K562 (cell line): ENCODE measurements around the gene NYAP2. TPM values are rescaled to one million over a fixed set of nuclear protein-coding genes. Genes with fewer than 3 reads are reported as not detected.

ENCODE experiments used
- ATAC-seq: fragments of 200-7000 bp; cut with Tn5 transposase; 3 replicates; pipeline ENCODE4 v1.9.1; 2020; ENCODE audit warnings: moderate library complexity
- BruUV-seq: library from RNA; stranded (reverse); fragments of 400-500 nt; replicated peaks from 2 replicates; lab custom pipeline; 2021; lab: Mats Ljungman, UMichigan
- CTCF ChIA-PET: fragments of 300-600 bp; formaldehyde crosslinking; extraction: SDS; loops from one replicate; lab custom pipeline; 2021; ENCODE audit warnings: low intra/inter-chr PET ratio; lab: Yijun Ruan, JAX
- POLR2A ChIA-PET: fragments of 300-600, 350-650 bp; sonication (Branson Sonifier 250); formaldehyde crosslinking; extraction: SDS; loops from one replicate; lab custom pipeline; 2021; ENCODE audit warnings: antibody characterized with exemption, inconsistent platforms; lab: Yijun Ruan, JAX
- DNase-seq, 4 experiments: peaks; one replicate each; pipeline versions ENCODE4 v3.0.0 to v3.0.0-alpha.2; 2011 to 2018; ENCODE audit warnings: low spot score in 3 of 4, mixed read lengths in 3 of 4; ENCODE audit errors: extremely low read depth in 1 of 4
- FAIRE-seq: peaks from 2 replicates; lab custom pipeline; 2011; peaks lifted over from hg19 to GRCh38; lab: Jason Lieb, UNC
- H2AFZ ChIP-seq: 2 replicates; pipeline ENCODE4 v1.6.0; 2011; ENCODE audit warnings: low read depth, low read length, control low read depth, inconsistent platforms
- H3K27ac ChIP-seq: fragments of 200-600 bp; 3 replicates; pipeline ENCODE4 v1.8.0; 2011; ENCODE audit warnings: low read depth, mild to moderate bottlenecking, control low read depth, inconsistent platforms, low read length, moderate library complexity, mixed read lengths; ENCODE audit errors: extremely low read depth
- H3K27me3 ChIP-seq, 2 experiments: fragments of 300-600 bp in 1 of 2; 2 replicates in 1 of 2; 3 replicates in 1 of 2; pipeline versions ENCODE4 v1.6.0 to v1.8.0; 2011; ENCODE audit warnings: inconsistent platforms in 2 of 2, low read length in 2 of 2, mild to moderate bottlenecking in 1 of 2, mixed read lengths in 1 of 2, moderate library complexity in 1 of 2; ENCODE audit not compliant: control insufficient read depth in 2 of 2, insufficient read depth in 2 of 2
- H3K36me3 ChIP-seq: fragments of 300-600 bp; 3 replicates; pipeline ENCODE4 v1.8.0; 2011; ENCODE audit warnings: mild to moderate bottlenecking, low read length, inconsistent platforms; ENCODE audit not compliant: control insufficient read depth, insufficient read depth
- H3K4me1 ChIP-seq, 2 experiments: fragments of 200-600 bp in 1 of 2; replicated peaks in 1 of 2; 2 replicates in 1 of 2; 3 replicates in 1 of 2; pipeline versions ENCODE4 v1.5.1 to v1.8.0; 2011; ENCODE audit warnings: inconsistent platforms in 2 of 2, low read length in 2 of 2, mild to moderate bottlenecking in 1 of 2, mixed read lengths in 1 of 2, moderate library complexity in 1 of 2; ENCODE audit not compliant: control insufficient read depth in 2 of 2, insufficient read depth in 2 of 2
- H3K4me2 ChIP-seq: 2 replicates; pipeline ENCODE4 v1.6.1; 2011; ENCODE audit warnings: low read length, control low read depth, inconsistent platforms, mixed read lengths; ENCODE audit not compliant: insufficient read depth
- H3K4me3 ChIP-seq: fragments of 200-600 bp; sonication (generic), shearing (Covaris generic); 2 replicates; pipeline ENCODE4 v1.5.1; 2016; ENCODE audit warnings: control low read depth, inconsistent platforms
- H3K79me2 ChIP-seq: fragments of 200-600 bp; 3 replicates; pipeline ENCODE4 v1.8.0; 2011; ENCODE audit warnings: low read length, inconsistent platforms; ENCODE audit not compliant: control insufficient read depth, insufficient read depth
- H3K9ac ChIP-seq, 2 experiments: 2 replicates each; pipeline versions ENCODE4 v1.6.0 to v1.6.1; 2011; ENCODE audit warnings: low read depth in 2 of 2, low read length in 2 of 2, control low read depth in 1 of 2, inconsistent platforms in 1 of 2, mild to moderate bottlenecking in 1 of 2, mixed read lengths in 1 of 2; ENCODE audit not compliant: insufficient read depth in 1 of 2
- H3K9me1 ChIP-seq: one replicate; pipeline ENCODE4 v1.6.0; 2011; ENCODE audit warnings: inconsistent platforms, mild to moderate bottlenecking, low read length, moderate library complexity; ENCODE audit not compliant: control insufficient read depth, insufficient read depth
- H3K9me3 ChIP-seq: replicated peaks from 2 replicates; pipeline ENCODE4 v1.5.1; 2011; ENCODE audit warnings: low read depth, low read length, inconsistent platforms; ENCODE audit not compliant: control insufficient read depth, insufficient read depth
- H4K20me1 ChIP-seq: replicated peaks from 2 replicates; pipeline ENCODE4 v1.6.1; 2011; ENCODE audit warnings: low read length, inconsistent platforms, mixed read lengths; ENCODE audit not compliant: control insufficient read depth, insufficient read depth
- BRD9 ChIP-seq: fragments of 450-650 bp; IDR thresholded peaks from 2 replicates; pipeline ENCODE4 v1.6.1; 2018; ENCODE audit warnings: low read depth; ENCODE audit not compliant: partially characterized antibody
- CEBPZ ChIP-seq: fragments of 150-350 bp; IDR thresholded peaks from 2 replicates; pipeline ENCODE4 v1.6.1; 2014; ENCODE audit warnings: low read depth, mild to moderate bottlenecking, low read length, borderline replicate concordance
- SLC30A9 ChIP-seq: fragments of 250-450 bp; sonication (Bioruptor Pico); IDR thresholded peaks from 2 replicates; pipeline ENCODE4 v1.8.0; 2022; ENCODE audit warnings: mild to moderate bottlenecking, moderate library complexity
- ZBTB12 ChIP-seq: fragments of 250-450 bp; sonication (Bioruptor Pico); IDR thresholded peaks from 2 replicates; pipeline ENCODE4 v1.4.0; 2020
- ZNF584 ChIP-seq: fragments of 200-800 bp; sonication (Bioruptor generic); IDR thresholded peaks from 2 replicates; pipeline ENCODE4 v1.6.1; 2016; ENCODE audit warnings: low read depth, mild to moderate bottlenecking, missing genetic modification characterization, missing compliant biosample characterization
- WGBS: fragments of 100-300 bp; shearing (Covaris generic); methylation state at CpG from one replicate; pipeline ENCODE4 v1.1.6; 2016; ENCODE audit warnings: low coverage, mixed read lengths; ENCODE audit not compliant: insufficient coverage; ENCODE audit errors: missing lambda C conversion rate; 5-methylcytosine and 5-hydroxymethylcytosine counted together
- in situ Hi-C: fragments of 300-500 bp; cut with MboI; formaldehyde crosslinking; loops from 4 replicates; pipeline ENCODE4 v1.15.0; 2018; ENCODE audit warnings: inconsistent platforms, mixed read lengths
- intact Hi-C: fragments of 100-400 bp; cut with micrococcal nuclease; formaldehyde crosslinking; loops from 2 replicates; pipeline ENCODE4 v1.14.2; 2022
- polyA plus RNA-seq, 8 experiments: library from polyadenylated mRNA; depleted of rRNA in 4 of 8; stranded (reverse) in 5 of 8; unstranded in 3 of 8; fragments of >200 nt; fragmentation: Nextera tagmentation in 2 of 8; fragmentation: Illumina TruSeq in 1 of 8; extraction: Ambion mirVana in 2 of 8; extraction: Trizol in 1 of 8; gene quantifications; 2 replicates each; pipeline versions ENCODE4 v1.2.1 to v1.2.3, GENCODE V29; 2011 to 2014; ENCODE audit warnings: inconsistent platforms in 1 of 8, missing spikeins in 1 of 8
- total RNA-seq, 7 experiments: library from RNA; depleted of rRNA in 6 of 7; stranded (reverse); fragments of >200 nt in 6 of 7; fragmentation: Illumina TruSeq in 2 of 7; extraction: Trizol in 2 of 7; gene quantifications; 2 replicates each; pipeline versions ENCODE4 v1.2.1 to v1.2.3, GENCODE V29; 2011 to 2021; ENCODE audit warnings: low replicate concordance in 1 of 7

NYAP2 gene
- total and polyA plus RNA-seq, 9 of the 15 experiments (the other 6 are each of a cell fraction or from before 2014, with no cell fraction given): 0.03 to 0.04 (median 0.04) TPM; not detected in 3

GRCh38 chr2:225411452-225411851 lies 11.9 kb downstream of the NYAP2 start (continued):
- TF ChIP-seq BRD9: no peak
- TF ChIP-seq SLC30A9 (CRISPR knock-in tag): no peak

- TF ChIP-seq ZNF584: no peak
- TF ChIP-seq ZBTB12: no peak
- TF ChIP-seq CEBPZ: no peak
- intact Hi-C loops (no loop called here), in situ Hi-C loops (no loop called here)
- ChIA-PET POLR2A (no interaction called here), CTCF (no interaction called here)
- no peak for DNase-seq
- H3K79me2 ChIP-seq: no peaks in the 10 kb centered on the region
- no peaks in the 10 kb centered on the region for H3K4me1 ChIP-seq
- H3K27me3 ChIP-seq: no peaks in the 10 kb centered on the region
- H3K9me1 ChIP-seq: no peaks in the 10 kb centered on the region
- no peak overlapping the region for H3K27ac ChIP-seq
- no peak for FAIRE-seq
- no peaks in the 10 kb centered on the region for H4K20me1 ChIP-seq
- H3K4me3 ChIP-seq: no peak overlapping the region
- WGBS: 0% methylated on average over 2 of the region's 2 CpGs
- no peak overlapping the region for H3K9ac ChIP-seq
- no peaks in the 10 kb centered on the region for H3K9me3 ChIP-seq
- no peak overlapping the region for H2AFZ ChIP-seq
- no TSS peak for BruUV-seq
- no peaks in the 10 kb centered on the region for H3K36me3 ChIP-seq
- ATAC-seq: no peak
- H3K4me2 ChIP-seq: no peak overlapping the region
Observed at GRCh38 chr2:225413786-225414185, 14.3 kb downstream of the NYAP2 start.
